Ramos (cell line): ENCODE measurements around the gene TUBB4B.

ENCODE experiments used
- in situ Hi-C: fragments of 300-500 bp; cut with MboI; formaldehyde crosslinking; loops from one replicate; pipeline ENCODE4 v1.14.3; 2022; ENCODE audit warnings: low sequenced_read_pairs; ENCODE audit not compliant: unreplicated experiment

Gene TUBB4B

GRCh38 chr9:137265496-137266161 lies 24.5 kb downstream of the TUBB4B start:
- in situ Hi-C loops: no loop called here

- in situ Hi-C loops: no loop called here
Measured at GRCh38 chr9:137266162-137266527, 25.1 kb downstream of the TUBB4B start.

GRCh38 chr9:137266585-137267453 lies 25.7 kb downstream of the TUBB4B start:
- in situ Hi-C loops: no loop called here

- in situ Hi-C loops: no loop called here
Measured at GRCh38 chr9:137267933-137268355, 26.9 kb downstream of the TUBB4B start.

GRCh38 chr9:137268538-137269201 lies 27.6 kb downstream of the TUBB4B start:
- in situ Hi-C loops: no loop called here

GRCh38 chr9:137269231-137269772 lies 28.2 kb downstream of the TUBB4B start:
- in situ Hi-C loops: no loop called here

- in situ Hi-C loops: no loop called here
Measured at GRCh38 chr9:137270929-137271695, 30.0 kb downstream of the TUBB4B start.

GRCh38 chr9:137271696-137272076 lies 30.6 kb downstream of the TUBB4B start:
- in situ Hi-C loops: no loop called here

- in situ Hi-C loops: no loop called here
Measured at GRCh38 chr9:137272241-137273094, 31.4 kb downstream of the TUBB4B start.

- in situ Hi-C loops: no loop called here
Measured at GRCh38 chr9:137273095-137273490, 32.0 kb downstream of the TUBB4B start.

GRCh38 chr9:137273611-137274320 lies 32.7 kb downstream of the TUBB4B start:
- in situ Hi-C loops: no loop called here

GRCh38 chr9:137275203-137275587 lies 34.1 kb downstream of the TUBB4B start:
- in situ Hi-C loops: no loop called here

GRCh38 chr9:137275588-137276472 lies 34.7 kb downstream of the TUBB4B start:
- in situ Hi-C loops: no loop called here

- in situ Hi-C loops: no loop called here
Measured at GRCh38 chr9:137276473-137277328, 35.6 kb downstream of the TUBB4B start.

GRCh38 chr9:137277329-137278041 lies 36.4 kb downstream of the TUBB4B start, which contains the start of gene TOR4A:
TOR4A (plus strand) TSS chr9:137277726; CDS start chr9:137278690, 964 bp downstream.
- in situ Hi-C loops: no loop called here

- in situ Hi-C loops: no loop called here
Measured at GRCh38 chr9:137278061-137278701, 37.1 kb downstream of the TUBB4B start.
